BLaER1 (cell line): Measurements from ENCODE around the gene CDC42BPB.

Source experiments
- H3K27ac ChIP-seq: shearing (Covaris generic); formaldehyde crosslinking; 2 replicates; pipeline ENCODE4 v1.8.1; 2022
- H3K27me3 ChIP-seq: shearing (Covaris generic); formaldehyde crosslinking; 2 replicates; pipeline ENCODE4 v1.8.1; 2022
- H3K36me3 ChIP-seq: shearing (Covaris generic); formaldehyde crosslinking; 2 replicates; pipeline ENCODE4 v1.8.1; 2022
- H3K4me1 ChIP-seq: shearing (Covaris generic); formaldehyde crosslinking; 2 replicates; pipeline ENCODE4 v1.8.1; 2022
- H3K4me2 ChIP-seq: shearing (Covaris generic); formaldehyde crosslinking; 2 replicates; pipeline ENCODE4 v1.8.1; 2022
- H3K4me3 ChIP-seq: shearing (Covaris generic); formaldehyde crosslinking; 2 replicates; pipeline ENCODE4 v1.8.1; 2022
- H3K9ac ChIP-seq: shearing (Covaris generic); formaldehyde crosslinking; 2 replicates; pipeline ENCODE4 v1.8.1; 2022
- H3K9me3 ChIP-seq: shearing (Covaris generic); formaldehyde crosslinking; 2 replicates; pipeline ENCODE4 v1.8.1; 2022
- H4K20me1 ChIP-seq: shearing (Covaris generic); formaldehyde crosslinking; 2 replicates; pipeline ENCODE4 v1.8.1; 2022
- Cebpa-rat ChIP-seq: shearing (Covaris generic); IDR thresholded peaks from 2 replicates; pipeline ENCODE4 v1.8.1; 2022

CDC42BPB gene

DNA sequence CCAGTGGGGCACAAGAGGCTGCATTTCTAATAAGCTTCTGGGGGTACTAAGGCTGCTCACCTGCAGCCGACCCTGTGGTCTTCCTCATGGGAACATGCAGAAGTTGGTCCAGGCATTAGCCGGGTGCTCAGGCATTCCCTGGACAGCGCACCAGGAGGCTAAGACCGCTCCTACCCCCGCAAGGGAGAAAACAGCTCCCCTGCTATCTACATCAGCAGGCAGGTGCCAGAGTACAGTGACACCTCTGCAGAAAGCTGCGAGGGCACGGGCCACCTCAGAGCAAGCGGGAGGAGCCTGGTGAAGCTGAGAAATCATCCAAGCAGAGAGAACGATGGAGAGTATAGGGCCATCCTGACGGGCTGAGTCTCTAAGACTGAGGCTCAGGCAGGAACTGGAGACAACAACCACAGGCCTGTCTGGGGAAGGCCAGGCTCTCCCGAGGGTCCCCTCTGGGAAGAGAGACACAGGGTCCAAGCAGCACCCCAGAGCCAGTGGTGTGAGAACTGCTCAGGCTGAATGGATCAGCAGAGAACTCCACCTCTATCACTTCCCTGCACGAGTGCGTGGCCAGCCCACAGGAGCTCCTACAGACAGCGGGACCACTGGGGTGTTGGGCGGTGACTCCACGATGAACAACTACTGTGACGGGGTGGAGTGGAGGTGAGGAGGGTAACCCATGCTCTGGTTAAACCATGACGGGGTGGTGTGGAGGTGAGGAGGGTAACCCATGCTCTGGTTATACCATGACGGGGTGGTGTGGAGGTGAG is 72.8 kb downstream of the CDC42BPB start:
- no peaks in the 10 kb centered on the region for H3K27me3 ChIP-seq
- no peak for TF ChIP-seq Cebpa-rat
- peaks cover 49% of the 10 kb centered on the region for H3K36me3 ChIP-seq
- H3K4me3 ChIP-seq, result no peak overlapping the region
- no peaks in the 10 kb centered on the region for H3K4me1 ChIP-seq
- no peak overlapping the region for H3K27ac ChIP-seq
- no peak overlapping the region for H3K9ac ChIP-seq
- no peaks in the 10 kb centered on the region for H4K20me1 ChIP-seq
- peaks cover 29% of the 10 kb centered on the region for H3K9me3 ChIP-seq
- peak overlapping the region; percentile 7; the same call in 1 of the 2 replicates for H3K4me2 ChIP-seq

- Histone ChIP-seq H3K27ac (no peak overlapping the region), H3K4me2 (no peak overlapping the region), H3K36me3 (peaks cover 42% of the 10 kb centered on the region), H3K9me3 (peaks cover 20% of the 10 kb centered on the region), H3K4me3 (no peak overlapping the region), H3K27me3 (no peaks in the 10 kb centered on the region), H3K4me1 (no peaks in the 10 kb centered on the region), H4K20me1 (no peaks in the 10 kb centered on the region), H3K9ac (no peak overlapping the region)
- TF ChIP-seq Cebpa-rat, result no peak
Observed at GRCh38 chr14:102983496-102983895, 73.9 kb downstream of the CDC42BPB start.

DNA sequence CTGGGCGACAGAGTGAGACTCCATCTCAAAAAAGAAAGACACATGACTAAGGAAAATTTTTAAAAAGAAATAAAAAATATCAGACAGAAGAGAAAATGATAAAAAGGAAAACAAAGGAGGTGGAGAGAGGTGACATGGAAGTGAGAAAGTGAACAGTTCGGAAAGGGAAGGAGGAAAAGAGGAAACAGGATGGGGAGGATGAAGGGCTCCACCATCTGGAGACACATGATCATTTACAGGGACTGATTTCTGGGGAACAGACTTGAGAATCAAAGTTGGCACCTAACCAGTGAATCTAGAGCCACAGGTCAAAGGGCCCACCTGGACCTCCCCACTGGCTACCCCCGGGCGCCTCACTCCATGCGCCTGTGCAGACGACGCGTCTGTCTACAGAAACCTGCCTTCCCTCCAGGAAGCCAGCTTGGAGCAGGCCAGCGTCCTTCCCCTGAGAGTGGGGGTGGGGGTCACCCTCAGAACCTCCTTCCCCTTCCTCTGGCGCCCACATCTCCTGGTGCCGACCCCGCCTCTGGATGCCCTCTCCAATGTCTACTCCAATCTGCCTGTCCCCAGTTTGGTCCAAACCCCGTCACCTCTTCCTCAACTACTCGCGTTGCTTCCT is 74.4 kb downstream of the CDC42BPB start:
- Histone ChIP-seq H3K9me3 (peaks cover 15% of the 10 kb centered on the region), H3K36me3 (peaks cover 40% of the 10 kb centered on the region), H3K4me2 (no peak overlapping the region), H3K27ac (no peak overlapping the region), H3K9ac (no peak overlapping the region), H4K20me1 (no peaks in the 10 kb centered on the region), H3K27me3 (no peaks in the 10 kb centered on the region), H3K4me1 (peaks cover 4% of the 10 kb centered on the region), H3K4me3 (no peak overlapping the region)
- no peak for TF ChIP-seq Cebpa-rat

GRCh38 chr14:102980409-102980810 is 76.9 kb downstream of the CDC42BPB start:
- H3K36me3 ChIP-seq, result peaks cover 24% of the 10 kb centered on the region
- H3K9me3 ChIP-seq, result no peaks in the 10 kb centered on the region
- H3K4me3 ChIP-seq, result no peak overlapping the region
- no peak overlapping the region for H3K4me2 ChIP-seq
- peaks cover 17% of the 10 kb centered on the region for H3K4me1 ChIP-seq
- H4K20me1 ChIP-seq, result no peaks in the 10 kb centered on the region
- no peaks in the 10 kb centered on the region for H3K27me3 ChIP-seq
- TF ChIP-seq Cebpa-rat, result no peak
- no peak overlapping the region for H3K27ac ChIP-seq
- no peak overlapping the region for H3K9ac ChIP-seq

- Histone ChIP-seq H3K27me3 (no peaks in the 10 kb centered on the region), H4K20me1 (no peaks in the 10 kb centered on the region), H3K9ac (no peak overlapping the region), H3K9me3 (no peaks in the 10 kb centered on the region), H3K4me3 (no peak overlapping the region), H3K36me3 (peaks cover 21% of the 10 kb centered on the region; the same call in 1 of the 2 replicates), H3K4me2 (no peak overlapping the region), H3K27ac (no peak overlapping the region), H3K4me1 (peaks cover 27% of the 10 kb centered on the region)
- TF ChIP-seq Cebpa-rat, result no peak
Observed at GRCh38 chr14:102979406-102979805, 77.9 kb downstream of the CDC42BPB start.

DNA sequence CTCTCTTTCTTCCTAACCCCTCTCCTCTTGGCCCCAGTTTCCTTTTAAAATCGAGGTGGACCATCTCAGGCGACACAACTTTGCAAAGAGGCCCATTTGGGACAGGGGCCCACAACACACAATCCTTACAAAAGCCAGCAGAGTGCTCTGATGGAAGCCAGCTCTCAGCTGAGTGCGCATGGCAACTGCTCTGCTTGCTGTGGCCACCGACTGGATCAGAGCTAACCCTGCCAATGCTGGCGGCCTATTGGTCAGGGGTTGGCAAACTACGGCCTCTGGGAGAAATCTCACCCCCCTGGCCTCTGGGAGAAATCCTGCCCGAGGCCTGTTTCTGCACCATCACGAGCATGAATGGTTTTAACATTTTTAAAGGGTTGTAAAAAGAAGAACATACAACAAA is 79.9 kb downstream of the CDC42BPB start:
- no peak overlapping the region for H3K27ac ChIP-seq
- H3K4me3 ChIP-seq, result no peak overlapping the region
- no peak for TF ChIP-seq Cebpa-rat
- H3K36me3 ChIP-seq, result peaks cover 19% of the 10 kb centered on the region
- H3K4me2 ChIP-seq, result peak overlapping the region; percentile 27; the same call in 1 of the 2 replicates
- peaks cover 37% of the 10 kb centered on the region for H3K4me1 ChIP-seq
- no peaks in the 10 kb centered on the region for H3K27me3 ChIP-seq
- no peaks in the 10 kb centered on the region for H4K20me1 ChIP-seq
- no peaks in the 10 kb centered on the region for H3K9me3 ChIP-seq
- no peak overlapping the region for H3K9ac ChIP-seq

- H3K9ac ChIP-seq, result no peak overlapping the region
- no peak for TF ChIP-seq Cebpa-rat
- H3K36me3 ChIP-seq, result peaks cover 20% of the 10 kb centered on the region
- H4K20me1 ChIP-seq, result no peaks in the 10 kb centered on the region
- peaks cover 39% of the 10 kb centered on the region for H3K4me1 ChIP-seq
- H3K27ac ChIP-seq, result no peak overlapping the region
- no peaks in the 10 kb centered on the region for H3K9me3 ChIP-seq
- H3K4me2 ChIP-seq, result no peak overlapping the region
- no peak overlapping the region for H3K4me3 ChIP-seq
- H3K27me3 ChIP-seq, result no peaks in the 10 kb centered on the region
Observed at GRCh38 chr14:102975662-102976061, 81.7 kb downstream of the CDC42BPB start.

DNA sequence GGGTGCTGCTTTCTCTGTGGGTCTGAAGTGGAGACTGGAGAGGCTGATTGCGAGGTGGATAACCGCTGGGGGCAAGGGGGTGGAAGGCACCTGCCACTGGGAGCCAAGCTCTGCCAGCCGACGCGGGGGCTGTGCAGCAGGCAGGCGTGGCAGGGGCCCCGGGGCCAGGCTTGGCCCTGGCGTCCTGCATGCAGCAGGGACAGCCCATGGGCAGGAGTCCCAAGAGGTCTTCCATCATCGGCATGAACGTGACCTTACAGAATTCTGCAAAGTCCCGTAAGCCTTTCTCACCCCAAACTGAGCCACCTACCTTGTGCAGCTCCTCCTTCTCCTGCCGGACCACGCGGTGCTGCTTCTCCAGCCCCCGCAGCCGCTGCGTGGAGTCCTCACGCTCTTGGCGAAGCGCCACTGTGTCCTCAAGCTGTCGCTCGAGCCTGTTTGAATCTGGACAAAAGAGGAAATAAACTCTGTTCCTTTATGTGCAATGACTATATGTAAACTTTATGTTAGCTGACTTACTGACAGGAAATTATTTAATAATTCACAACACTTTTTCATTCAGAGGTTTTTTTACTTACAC is 83.6 kb downstream of the CDC42BPB start:
- no peaks in the 10 kb centered on the region for H4K20me1 ChIP-seq
- peaks cover 53% of the 10 kb centered on the region for H3K4me1 ChIP-seq
- no peak overlapping the region for H3K4me3 ChIP-seq
- no peak overlapping the region for H3K9ac ChIP-seq
- no peaks in the 10 kb centered on the region for H3K9me3 ChIP-seq
- H3K27me3 ChIP-seq, result no peaks in the 10 kb centered on the region
- no peak overlapping the region for H3K27ac ChIP-seq
- H3K4me2 ChIP-seq, result no peak overlapping the region
- H3K36me3 ChIP-seq, result peaks cover 24% of the 10 kb centered on the region
- no peak for TF ChIP-seq Cebpa-rat

GRCh38 chr14:102971836-102972606 is 85.3 kb downstream of the CDC42BPB start:
- Histone ChIP-seq H3K4me3 (no peak overlapping the region), H3K36me3 (peaks cover 34% of the 10 kb centered on the region)

More at GRCh38 chr14:102971836-102972606, 85.3 kb downstream of the CDC42BPB start:
- no peak overlapping the region for H3K27ac ChIP-seq
- H3K9ac ChIP-seq, result no peak overlapping the region
- no peaks in the 10 kb centered on the region for H3K9me3 ChIP-seq
- no peaks in the 10 kb centered on the region for H3K27me3 ChIP-seq
- no peak overlapping the region for H3K4me2 ChIP-seq
- H4K20me1 ChIP-seq, result no peaks in the 10 kb centered on the region
- peaks cover 41% of the 10 kb centered on the region for H3K4me1 ChIP-seq
- TF ChIP-seq Cebpa-rat, result no peak
